GM12878 (cell line): ENCODE results near the gene CEACAM1. TPM values are rescaled to one million over a fixed set of nuclear protein-coding genes. Genes with fewer than 3 reads are reported as not detected.
A peak's percentile ranks its signal among the peaks of the same experiment; 100 is the strongest.

Source experiments
- BACH1 ChIP-seq: fragments of 450-650 bp; IDR thresholded peaks from 2 replicates; pipeline ENCODE4 v1.6.1; 2017; ENCODE audit warnings: mild to moderate bottlenecking, borderline replicate concordance
- BCL11A ChIP-seq: IDR thresholded peaks from 2 replicates; pipeline ENCODE4 v1.6.1; 2011; ENCODE audit warnings: low read depth, low read length
- EZH2 ChIP-seq: IDR thresholded peaks from 2 replicates; pipeline ENCODE4 v1.6.1; 2012; ENCODE audit warnings: low read depth, mild to moderate bottlenecking, control low read depth, inconsistent platforms, low read length, borderline replicate concordance; ENCODE audit not compliant: control insufficient read depth
- GABPA ChIP-seq: IDR thresholded peaks from 2 replicates; pipeline ENCODE4 v1.6.1; 2014; ENCODE audit warnings: antibody characterized with exemption, low read depth, mild to moderate bottlenecking, inconsistent platforms
- HDAC2 ChIP-seq: fragments of 200-600 bp; sonication (generic); IDR thresholded peaks from 2 replicates; pipeline ENCODE4 v1.6.1; 2017
- HDAC6 ChIP-seq: fragments of 200-600 bp; sonication (generic); IDR thresholded peaks from one replicate; pipeline ENCODE4 v1.8.0; 2017; ENCODE audit warnings: antibody characterized with exemption; ENCODE audit not compliant: unreplicated experiment
- JUNB ChIP-seq: IDR thresholded peaks from 2 replicates; pipeline ENCODE4 v1.6.1; 2016; ENCODE audit warnings: antibody characterized with exemption, mild to moderate bottlenecking
- MEF2B ChIP-seq: fragments of 450-650 bp; IDR thresholded peaks from 2 replicates; pipeline ENCODE4 v1.6.1; 2018; ENCODE audit warnings: mild to moderate bottlenecking, moderate library complexity; ENCODE audit not compliant: partially characterized antibody, poor library complexity, severe bottlenecking
- MYB ChIP-seq: fragments of 150-350 bp; IDR thresholded peaks from 2 replicates; pipeline ENCODE4 v1.6.1; 2014; ENCODE audit warnings: mild to moderate bottlenecking, low read depth, low read length, borderline replicate concordance
- NR2F1 ChIP-seq: fragments of 450-650 bp; conservative IDR thresholded peaks from 2 replicates; pipeline ENCODE4 v1.6.1; 2017; ENCODE audit warnings: mild to moderate bottlenecking
- RB1 ChIP-seq: fragments of 450-650 bp; formaldehyde crosslinking; IDR thresholded peaks from 2 replicates; pipeline ENCODE4 v1.6.1; 2017; ENCODE audit warnings: mild to moderate bottlenecking, borderline replicate concordance
- SMAD1 ChIP-seq: fragments of 450-650 bp; IDR thresholded peaks from 2 replicates; pipeline ENCODE4 v1.6.1; 2018; ENCODE audit warnings: mild to moderate bottlenecking, low read depth; ENCODE audit not compliant: partially characterized antibody
- TAF1 ChIP-seq: IDR thresholded peaks from 2 replicates; pipeline ENCODE4 v1.6.1; 2011; ENCODE audit warnings: mild to moderate bottlenecking, low read depth, low read length, borderline replicate concordance
- TBL1XR1 ChIP-seq: IDR thresholded peaks from 2 replicates; pipeline ENCODE4 v1.6.1; 2012; ENCODE audit warnings: low read depth, low read length, improper control_type of control experiment
- ZBED1 ChIP-seq: IDR thresholded peaks from 2 replicates; pipeline ENCODE4 v1.6.1; 2016; ENCODE audit warnings: borderline replicate concordance
- ZNF217 ChIP-seq: fragments of 450-650 bp; IDR thresholded peaks from 2 replicates; pipeline ENCODE4 v1.6.1; 2017; ENCODE audit warnings: antibody characterized with exemption, mild to moderate bottlenecking
- ZSCAN29 ChIP-seq: fragments of 450-650 bp; IDR thresholded peaks from 2 replicates; pipeline ENCODE4 v1.6.1; 2017; ENCODE audit warnings: mild to moderate bottlenecking, moderate library complexity
- ZZZ3 ChIP-seq: IDR thresholded peaks from 2 replicates; pipeline ENCODE4 v1.6.1; 2011; ENCODE audit warnings: low read depth; ENCODE audit not compliant: control insufficient read depth, insufficient read length
- polyA plus RNA-seq, 11 experiments: library from polyadenylated mRNA; depleted of rRNA in 4 of 11; unstranded in 6 of 11; stranded (reverse) in 5 of 11; fragments of >200 nt; fragmentation: Nextera tagmentation in 4 of 11; fragmentation: Illumina TruSeq in 1 of 11; extraction: Ambion mirVana in 4 of 11; extraction: Trizol in 1 of 11; gene quantifications; 1 replicate in 1 of 11; 2 replicates in 10 of 11; pipeline versions ENCODE4 v1.2.1 to v1.2.3, GENCODE V29; 2011 to 2016; ENCODE audit warnings: inconsistent platforms in 2 of 11, missing spikeins in 2 of 11, low read depth in 1 of 11
- total RNA-seq, 4 experiments: library from RNA; depleted of rRNA in 3 of 4; stranded (reverse); fragments of >200 nt in 3 of 4; fragmentation: Illumina TruSeq in 1 of 4; extraction: Trizol in 1 of 4; gene quantifications; 2 replicates each; pipeline versions ENCODE4 v1.2.1 to v1.2.3, GENCODE V29; 2013 to 2021
- TF ChIP-seq, protein P1 (sequence below): fragments of 450-650 bp; IDR thresholded peaks from 2 replicates; pipeline ENCODE4 v1.6.1; 2016; ENCODE audit warnings: mild to moderate bottlenecking
- TF ChIP-seq, protein P2 (sequence below): IDR thresholded peaks from 2 replicates; pipeline ENCODE4 v1.6.1; 2011; ENCODE audit warnings: low read depth, low read length, improper control_type of control experiment, borderline replicate concordance
- TF ChIP-seq, protein P3 (sequence below): fragments of 150-350 bp; IDR thresholded peaks from 2 replicates; pipeline ENCODE4 v1.6.1; 2016; ENCODE audit warnings: low read depth, low read length
- TF ChIP-seq, protein P4 (sequence below): IDR thresholded peaks from 2 replicates; pipeline ENCODE4 v1.6.1; 2012; ENCODE audit warnings: low read length, inconsistent platforms
- TF ChIP-seq, protein P5 (sequence below): fragments of 450-650 bp; conservative IDR thresholded peaks from 2 replicates; pipeline ENCODE4 v1.6.1; 2017; ENCODE audit warnings: mild to moderate bottlenecking, moderate library complexity

The CEACAM1 gene
- total and polyA plus RNA-seq, 10 of the 15 experiments (the other 5 are each of a cell fraction or from before 2014, with no cell fraction given): 3.9 to 24.0 (median 6.5) TPM

DNA sequence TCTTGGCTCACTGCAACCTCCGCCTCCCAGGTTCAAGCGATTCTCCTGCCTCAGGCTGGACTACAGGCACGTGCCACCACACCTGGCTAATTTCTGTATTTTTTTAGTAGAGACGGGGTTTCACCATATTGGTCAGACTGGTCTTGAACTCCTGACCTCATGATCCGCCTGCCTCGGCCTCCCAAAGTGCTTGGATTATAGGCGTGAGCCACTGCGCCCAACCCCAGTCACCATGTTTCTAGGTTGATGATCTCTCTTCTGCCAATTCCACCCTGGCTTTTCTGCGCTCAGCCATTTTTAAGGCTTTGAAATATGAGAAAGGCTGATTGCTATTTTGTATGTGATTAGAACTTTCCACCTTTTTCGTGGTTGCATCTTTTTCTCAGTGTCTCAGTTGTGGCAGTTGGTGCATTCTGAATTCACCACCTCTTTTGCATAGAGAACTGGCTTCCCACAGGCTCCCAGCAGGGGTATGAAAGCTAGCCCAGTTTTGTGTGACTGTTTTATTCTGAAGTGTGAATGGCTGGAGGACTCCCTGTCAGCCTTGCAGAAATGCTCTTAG lies 15.5 kb downstream of the CEACAM1 start (continued):
- TF ChIP-seq, protein P1, sequence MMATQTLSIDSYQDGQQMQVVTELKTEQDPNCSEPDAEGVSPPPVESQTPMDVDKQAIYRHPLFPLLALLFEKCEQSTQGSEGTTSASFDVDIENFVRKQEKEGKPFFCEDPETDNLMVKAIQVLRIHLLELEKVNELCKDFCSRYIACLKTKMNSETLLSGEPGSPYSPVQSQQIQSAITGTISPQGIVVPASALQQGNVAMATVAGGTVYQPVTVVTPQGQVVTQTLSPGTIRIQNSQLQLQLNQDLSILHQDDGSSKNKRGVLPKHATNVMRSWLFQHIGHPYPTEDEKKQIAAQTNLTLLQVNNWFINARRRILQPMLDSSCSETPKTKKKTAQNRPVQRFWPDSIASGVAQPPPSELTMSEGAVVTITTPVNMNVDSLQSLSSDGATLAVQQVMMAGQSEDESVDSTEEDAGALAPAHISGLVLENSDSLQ: 0 out of 2 replicates have a peak, but pooled peaks have one; percentile 38
- TF ChIP-seq, protein P2, sequence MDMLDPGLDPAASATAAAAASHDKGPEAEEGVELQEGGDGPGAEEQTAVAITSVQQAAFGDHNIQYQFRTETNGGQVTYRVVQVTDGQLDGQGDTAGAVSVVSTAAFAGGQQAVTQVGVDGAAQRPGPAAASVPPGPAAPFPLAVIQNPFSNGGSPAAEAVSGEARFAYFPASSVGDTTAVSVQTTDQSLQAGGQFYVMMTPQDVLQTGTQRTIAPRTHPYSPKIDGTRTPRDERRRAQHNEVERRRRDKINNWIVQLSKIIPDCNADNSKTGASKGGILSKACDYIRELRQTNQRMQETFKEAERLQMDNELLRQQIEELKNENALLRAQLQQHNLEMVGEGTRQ: no peak
- TF ChIP-seq ZBED1: no peak
- TF ChIP-seq HDAC2: no peak
- peak; percentile 12; the same call in 1 of the 2 replicates for TF ChIP-seq JUNB
- no peak for TF ChIP-seq BCL11A
- TF ChIP-seq, protein P3, sequence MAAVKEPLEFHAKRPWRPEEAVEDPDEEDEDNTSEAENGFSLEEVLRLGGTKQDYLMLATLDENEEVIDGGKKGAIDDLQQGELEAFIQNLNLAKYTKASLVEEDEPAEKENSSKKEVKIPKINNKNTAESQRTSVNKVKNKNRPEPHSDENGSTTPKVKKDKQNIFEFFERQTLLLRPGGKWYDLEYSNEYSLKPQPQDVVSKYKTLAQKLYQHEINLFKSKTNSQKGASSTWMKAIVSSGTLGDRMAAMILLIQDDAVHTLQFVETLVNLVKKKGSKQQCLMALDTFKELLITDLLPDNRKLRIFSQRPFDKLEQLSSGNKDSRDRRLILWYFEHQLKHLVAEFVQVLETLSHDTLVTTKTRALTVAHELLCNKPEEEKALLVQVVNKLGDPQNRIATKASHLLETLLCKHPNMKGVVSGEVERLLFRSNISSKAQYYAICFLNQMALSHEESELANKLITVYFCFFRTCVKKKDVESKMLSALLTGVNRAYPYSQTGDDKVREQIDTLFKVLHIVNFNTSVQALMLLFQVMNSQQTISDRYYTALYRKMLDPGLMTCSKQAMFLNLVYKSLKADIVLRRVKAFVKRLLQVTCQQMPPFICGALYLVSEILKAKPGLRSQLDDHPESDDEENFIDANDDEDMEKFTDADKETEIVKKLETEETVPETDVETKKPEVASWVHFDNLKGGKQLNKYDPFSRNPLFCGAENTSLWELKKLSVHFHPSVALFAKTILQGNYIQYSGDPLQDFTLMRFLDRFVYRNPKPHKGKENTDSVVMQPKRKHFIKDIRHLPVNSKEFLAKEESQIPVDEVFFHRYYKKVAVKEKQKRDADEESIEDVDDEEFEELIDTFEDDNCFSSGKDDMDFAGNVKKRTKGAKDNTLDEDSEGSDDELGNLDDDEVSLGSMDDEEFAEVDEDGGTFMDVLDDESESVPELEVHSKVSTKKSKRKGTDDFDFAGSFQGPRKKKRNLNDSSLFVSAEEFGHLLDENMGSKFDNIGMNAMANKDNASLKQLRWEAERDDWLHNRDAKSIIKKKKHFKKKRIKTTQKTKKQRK: no peak
- TF ChIP-seq MEF2B: peak; percentile 64
- TF ChIP-seq, protein P4, sequence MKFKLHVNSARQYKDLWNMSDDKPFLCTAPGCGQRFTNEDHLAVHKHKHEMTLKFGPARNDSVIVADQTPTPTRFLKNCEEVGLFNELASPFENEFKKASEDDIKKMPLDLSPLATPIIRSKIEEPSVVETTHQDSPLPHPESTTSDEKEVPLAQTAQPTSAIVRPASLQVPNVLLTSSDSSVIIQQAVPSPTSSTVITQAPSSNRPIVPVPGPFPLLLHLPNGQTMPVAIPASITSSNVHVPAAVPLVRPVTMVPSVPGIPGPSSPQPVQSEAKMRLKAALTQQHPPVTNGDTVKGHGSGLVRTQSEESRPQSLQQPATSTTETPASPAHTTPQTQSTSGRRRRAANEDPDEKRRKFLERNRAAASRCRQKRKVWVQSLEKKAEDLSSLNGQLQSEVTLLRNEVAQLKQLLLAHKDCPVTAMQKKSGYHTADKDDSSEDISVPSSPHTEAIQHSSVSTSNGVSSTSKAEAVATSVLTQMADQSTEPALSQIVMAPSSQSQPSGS: 0 out of 2 replicates have a peak, but pooled peaks have one; percentile 22
- TF ChIP-seq MYB: no peak
- TF ChIP-seq, protein P5, sequence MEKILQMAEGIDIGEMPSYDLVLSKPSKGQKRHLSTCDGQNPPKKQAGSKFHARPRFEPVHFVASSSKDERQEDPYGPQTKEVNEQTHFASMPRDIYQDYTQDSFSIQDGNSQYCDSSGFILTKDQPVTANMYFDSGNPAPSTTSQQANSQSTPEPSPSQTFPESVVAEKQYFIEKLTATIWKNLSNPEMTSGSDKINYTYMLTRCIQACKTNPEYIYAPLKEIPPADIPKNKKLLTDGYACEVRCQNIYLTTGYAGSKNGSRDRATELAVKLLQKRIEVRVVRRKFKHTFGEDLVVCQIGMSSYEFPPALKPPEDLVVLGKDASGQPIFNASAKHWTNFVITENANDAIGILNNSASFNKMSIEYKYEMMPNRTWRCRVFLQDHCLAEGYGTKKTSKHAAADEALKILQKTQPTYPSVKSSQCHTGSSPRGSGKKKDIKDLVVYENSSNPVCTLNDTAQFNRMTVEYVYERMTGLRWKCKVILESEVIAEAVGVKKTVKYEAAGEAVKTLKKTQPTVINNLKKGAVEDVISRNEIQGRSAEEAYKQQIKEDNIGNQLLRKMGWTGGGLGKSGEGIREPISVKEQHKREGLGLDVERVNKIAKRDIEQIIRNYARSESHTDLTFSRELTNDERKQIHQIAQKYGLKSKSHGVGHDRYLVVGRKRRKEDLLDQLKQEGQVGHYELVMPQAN: no peak; the same call in 1 of the 2 replicates
- TF ChIP-seq GABPA: no peak
- TF ChIP-seq ZSCAN29: no peak
- no peak for TF ChIP-seq TAF1
- peak; percentile 52; the same call in 1 of the 2 replicates for TF ChIP-seq ZNF217
- TF ChIP-seq HDAC6: no peak
- TF ChIP-seq EZH2: no peak
- TF ChIP-seq ZZZ3: no peak
- peak; percentile 77; the same call in 1 of the 2 replicates for TF ChIP-seq TBL1XR1
- peak; percentile 99 for TF ChIP-seq NR2F1
- TF ChIP-seq BACH1: no peak; the same call in 1 of the 2 replicates
- no peak for TF ChIP-seq SMAD1
- TF ChIP-seq RB1: no peak
